ENCODE data around the gene HIVEP2. TPM values are rescaled to one million over a fixed set of nuclear protein-coding genes. Genes with fewer than 3 reads are reported as not detected.

HIVEP2 gene
- polyA plus RNA-seq, 3 donors: 0.16 to 1.4 (median 0.64) TPM

GRCh38 chr6:142756215-142756630, 188.8 kb downstream of the HIVEP2 start:
- H3K9ac ChIP-seq (ENCODE audit: insufficient read depth, low read length, poor library complexity, severe bottlenecking): no peak overlapping the region
- no peaks in the 10 kb centered on the region for H3K27me3 ChIP-seq (ENCODE audit: control insufficient read depth in 2 of 2, insufficient read depth in 2 of 2, low read length in 2 of 2)
- peaks cover 7 to 33% of the 10 kb centered on the region in 2 donors for H3K36me3 ChIP-seq (replicated peaks in 1 of 2; ENCODE audit: control insufficient read depth in 1 of 2, insufficient read depth in 2 of 2, low read length in 2 of 2)
- no peaks in the 10 kb centered on the region for H3K4me1 ChIP-seq (ENCODE audit: control insufficient read depth in 1 of 2, insufficient read depth in 2 of 2, low read length in 2 of 2)
- intact Hi-C loops (cut with micrococcal nuclease): no loop called here
- no peaks in the 10 kb centered on the region for H3K9me3 ChIP-seq (replicated peaks in 1 of 2; ENCODE audit: control insufficient read depth in 1 of 2, insufficient read depth in 1 of 2, low read length in 2 of 2)
- no peak overlapping the region for H3K4me3 ChIP-seq (replicated peaks in 1 of 3; ENCODE audit: low read depth in 2 of 3, low read length in 3 of 3)
- no peak for TF ChIP-seq CTCF (IDR thresholded peaks at IDR 0.05)
- DNase-seq: no peak
- WGBS (ENCODE audit: insufficient coverage): 100% methylated on average over 1 of the region's 2 CpGs
- no peak overlapping the region for H2AFZ ChIP-seq (ENCODE audit: insufficient read depth, low read depth, low read length, poor library complexity, severe bottlenecking)
- Mint-ChIP-seq H3K36me3 (peaks cover 22 to 24% of the 10 kb centered on the region in 2 donors), H3K27me3 (ENCODE audit: low read depth in 3 of 3) (no peaks in the 10 kb centered on the region), H3K4me1 (no peaks in the 10 kb centered on the region), H3K9me3 (peaks cover 0 to 2% (median 0%) of the 10 kb centered on the region in 7 donors), H3K4me3 (no peak overlapping the region), H3K27ac (no peak overlapping the region)
- no peaks in the 10 kb centered on the region for H4K20me1 ChIP-seq (ENCODE audit: insufficient read depth, low read length)
- H3K27ac ChIP-seq (ENCODE audit: low read depth in 1 of 2, low read length in 2 of 2): no peak overlapping the region
- no peak overlapping the region for H3K4me2 ChIP-seq (replicated peaks; ENCODE audit: extremely low read depth, low read length, poor library complexity, severe bottlenecking)
- H3K79me2 ChIP-seq (ENCODE audit: insufficient read depth, low read length): no peaks in the 10 kb centered on the region

- DNase-seq: no peak
- Histone ChIP-seq H4K20me1 (ENCODE audit: insufficient read depth, low read length) (no peaks in the 10 kb centered on the region), H2AFZ (ENCODE audit: insufficient read depth, low read depth, low read length, poor library complexity, severe bottlenecking) (no peak overlapping the region), H3K9me3 (replicated peaks in 1 of 2; ENCODE audit: control insufficient read depth in 1 of 2, insufficient read depth in 1 of 2, low read length in 2 of 2) (no peaks in the 10 kb centered on the region), H3K9ac (ENCODE audit: insufficient read depth, low read length, poor library complexity, severe bottlenecking) (no peak overlapping the region), H3K4me1 (ENCODE audit: control insufficient read depth in 1 of 2, insufficient read depth in 2 of 2, low read length in 2 of 2) (no peaks in the 10 kb centered on the region), H3K4me3 (replicated peaks in 1 of 3; ENCODE audit: low read depth in 2 of 3, low read length in 3 of 3) (no peak overlapping the region), H3K79me2 (ENCODE audit: insufficient read depth, low read length) (no peaks in the 10 kb centered on the region), H3K27ac (ENCODE audit: low read depth in 1 of 2, low read length in 2 of 2) (no peak overlapping the region), H3K4me2 (replicated peaks; ENCODE audit: extremely low read depth, low read length, poor library complexity, severe bottlenecking) (no peak overlapping the region), H3K27me3 (ENCODE audit: control insufficient read depth in 2 of 2, insufficient read depth in 2 of 2, low read length in 2 of 2) (no peaks in the 10 kb centered on the region), H3K36me3 (replicated peaks in 1 of 2; ENCODE audit: control insufficient read depth in 1 of 2, insufficient read depth in 2 of 2, low read length in 2 of 2) (peaks cover 0 to 9% of the 10 kb centered on the region in 2 donors)
- H3K36me3 Mint-ChIP-seq: peaks cover 9 to 10% of the 10 kb centered on the region in 2 donors
- 96% methylated on average over 10 of the region's 12 CpGs for WGBS (ENCODE audit: insufficient coverage)
- no peaks in the 10 kb centered on the region for H3K9me3 Mint-ChIP-seq
- H3K4me3 Mint-ChIP-seq: no peak overlapping the region
- H3K27ac Mint-ChIP-seq: no peak overlapping the region
- intact Hi-C loops (cut with micrococcal nuclease): no loop called here
- H3K4me1 Mint-ChIP-seq: no peaks in the 10 kb centered on the region
- no peak for TF ChIP-seq CTCF (IDR thresholded peaks at IDR 0.05)
- H3K27me3 Mint-ChIP-seq (ENCODE audit: low read depth in 3 of 3): peaks cover 0 to 3% (median 0%) of the 10 kb centered on the region in 3 donors
Measured at GRCh38 chr6:142753196-142753595, 191.8 kb downstream of the HIVEP2 start.
